Measurements from ENCODE around the gene MOB3C.

MOB3C gene

DNA sequence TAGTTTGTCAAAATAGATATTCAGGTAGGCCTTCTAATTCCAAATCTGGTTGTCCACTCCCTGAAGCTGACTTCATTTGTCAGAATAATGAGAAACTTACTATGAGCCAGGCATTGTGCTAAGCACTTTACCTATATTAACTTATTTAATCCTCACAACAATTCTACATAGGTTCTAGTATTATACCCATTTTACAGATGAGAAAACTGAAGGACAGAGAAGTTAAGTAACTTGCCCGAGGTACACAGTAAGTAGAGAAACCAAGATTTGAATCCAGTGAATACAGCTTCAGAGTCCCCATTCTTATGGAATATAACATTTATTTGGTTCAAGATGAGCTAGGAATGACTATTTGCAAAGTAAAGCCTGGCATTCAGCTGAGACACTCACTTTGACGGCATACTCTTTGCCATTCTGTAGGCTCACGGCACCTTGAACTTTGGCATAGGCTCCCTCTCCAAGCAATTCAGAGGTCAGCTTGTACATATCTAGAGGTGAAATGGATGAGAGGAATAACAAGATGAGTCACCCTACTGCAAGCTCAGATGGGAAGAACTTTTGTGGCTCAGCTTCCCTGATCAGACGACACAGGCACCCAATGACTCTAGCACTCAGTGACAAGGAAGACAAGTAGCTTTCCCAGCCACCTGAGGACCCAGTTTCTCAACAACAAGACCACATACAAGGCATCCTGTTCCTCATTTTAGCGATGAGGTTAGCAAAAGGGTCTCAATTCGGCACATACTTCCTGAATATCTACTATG lies 36.3 kb downstream of the MOB3C start:
- peaks cover 8% of the 10 kb centered on the region for H3K36me3 Mint-ChIP-seq (ENCODE audit: low read depth)

GRCh38 chr1:46577671-46578070 lies 38.9 kb downstream of the MOB3C start:
- H3K36me3 Mint-ChIP-seq (ENCODE audit: low read depth), result peaks cover 8% of the 10 kb centered on the region
- DNase-seq, result no peak
- no peak overlapping the region for H3K27ac Mint-ChIP-seq
- peaks cover 24% of the 10 kb centered on the region for H3K4me1 Mint-ChIP-seq
- H3K9me3 Mint-ChIP-seq, result no peaks in the 10 kb centered on the region
- peaks cover 25% of the 10 kb centered on the region for H3K27me3 Mint-ChIP-seq (ENCODE audit: low read depth, poor library complexity)
- TF ChIP-seq, protein P1, sequence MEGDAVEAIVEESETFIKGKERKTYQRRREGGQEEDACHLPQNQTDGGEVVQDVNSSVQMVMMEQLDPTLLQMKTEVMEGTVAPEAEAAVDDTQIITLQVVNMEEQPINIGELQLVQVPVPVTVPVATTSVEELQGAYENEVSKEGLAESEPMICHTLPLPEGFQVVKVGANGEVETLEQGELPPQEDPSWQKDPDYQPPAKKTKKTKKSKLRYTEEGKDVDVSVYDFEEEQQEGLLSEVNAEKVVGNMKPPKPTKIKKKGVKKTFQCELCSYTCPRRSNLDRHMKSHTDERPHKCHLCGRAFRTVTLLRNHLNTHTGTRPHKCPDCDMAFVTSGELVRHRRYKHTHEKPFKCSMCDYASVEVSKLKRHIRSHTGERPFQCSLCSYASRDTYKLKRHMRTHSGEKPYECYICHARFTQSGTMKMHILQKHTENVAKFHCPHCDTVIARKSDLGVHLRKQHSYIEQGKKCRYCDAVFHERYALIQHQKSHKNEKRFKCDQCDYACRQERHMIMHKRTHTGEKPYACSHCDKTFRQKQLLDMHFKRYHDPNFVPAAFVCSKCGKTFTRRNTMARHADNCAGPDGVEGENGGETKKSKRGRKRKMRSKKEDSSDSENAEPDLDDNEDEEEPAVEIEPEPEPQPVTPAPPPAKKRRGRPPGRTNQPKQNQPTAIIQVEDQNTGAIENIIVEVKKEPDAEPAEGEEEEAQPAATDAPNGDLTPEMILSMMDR (IDR thresholded peaks at IDR 0.05), result no peak
- no peak overlapping the region for H3K4me3 Mint-ChIP-seq

More for the DNA sequence above, 36.3 kb downstream of the MOB3C start:
- DNase-seq, result no peak
- H3K9me3 Mint-ChIP-seq, result no peaks in the 10 kb centered on the region
- H3K27me3 Mint-ChIP-seq (ENCODE audit: low read depth, poor library complexity), result peaks cover 13% of the 10 kb centered on the region
- H3K27ac Mint-ChIP-seq, result no peak overlapping the region
- H3K4me1 Mint-ChIP-seq, result peaks cover 16% of the 10 kb centered on the region
- H3K4me3 Mint-ChIP-seq, result no peak overlapping the region
- TF ChIP-seq, protein P1 (IDR thresholded peaks at IDR 0.05), result no peak

DNA sequence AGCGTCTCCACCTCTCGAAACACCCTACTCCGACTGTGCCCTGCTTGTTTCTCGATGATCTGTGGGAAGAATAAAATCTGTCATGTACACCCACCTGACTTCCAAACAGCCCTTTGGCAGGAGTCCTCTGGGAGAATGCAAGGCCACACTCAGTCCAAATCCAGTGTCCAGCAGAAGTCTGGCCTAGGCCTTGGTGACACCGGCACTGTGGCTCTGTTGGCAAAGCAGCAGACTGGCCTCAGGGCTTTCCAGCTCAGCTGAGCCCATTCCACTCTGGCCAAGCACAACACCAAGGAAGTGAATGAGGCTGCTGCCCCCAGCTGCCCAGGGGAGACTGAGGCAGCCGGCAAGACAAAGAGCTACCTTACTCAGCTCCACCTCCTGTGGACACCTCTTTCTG lies 40.0 kb downstream of the MOB3C start:
- peak overlapping the region; percentile 30 for H3K27ac Mint-ChIP-seq
- no peak for DNase-seq
- peaks cover 31% of the 10 kb centered on the region for H3K27me3 Mint-ChIP-seq (ENCODE audit: low read depth, poor library complexity)
- peaks cover 24% of the 10 kb centered on the region for H3K4me1 Mint-ChIP-seq
- H3K9me3 Mint-ChIP-seq, result no peaks in the 10 kb centered on the region
- H3K4me3 Mint-ChIP-seq, result no peak overlapping the region
- H3K36me3 Mint-ChIP-seq (ENCODE audit: low read depth), result peaks cover 8% of the 10 kb centered on the region
- TF ChIP-seq, protein P1 (IDR thresholded peaks at IDR 0.05), result no peak

DNA sequence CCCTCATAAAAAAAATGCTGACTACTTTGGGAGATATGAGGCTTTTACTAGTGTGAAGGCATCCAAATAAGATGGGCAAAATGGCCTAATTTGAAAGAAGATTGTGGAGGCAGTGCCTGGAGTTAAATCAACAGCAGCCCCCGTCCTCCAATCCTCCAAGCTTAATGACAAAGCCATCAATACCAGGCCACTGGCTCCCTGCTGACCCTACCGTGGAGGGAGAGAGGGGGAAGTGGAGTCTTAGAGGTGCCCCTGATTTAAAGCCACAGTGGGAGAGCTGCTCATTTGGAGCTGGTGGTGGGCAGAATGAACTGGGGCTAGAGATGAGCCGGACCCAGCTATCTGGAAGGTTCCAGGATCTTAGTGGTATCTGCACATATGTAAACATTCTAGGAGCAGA lies 40.8 kb downstream of the MOB3C start:
- peak overlapping the region; percentile 3 for H3K27ac Mint-ChIP-seq
- TF ChIP-seq, protein P1 (IDR thresholded peaks at IDR 0.05), result no peak
- H3K9me3 Mint-ChIP-seq, result no peaks in the 10 kb centered on the region
- peaks cover 4% of the 10 kb centered on the region for H3K36me3 Mint-ChIP-seq (ENCODE audit: low read depth)
- no peak for DNase-seq
- H3K27me3 Mint-ChIP-seq (ENCODE audit: low read depth, poor library complexity), result peaks cover 31% of the 10 kb centered on the region
- peaks cover 24% of the 10 kb centered on the region for H3K4me1 Mint-ChIP-seq
- peak overlapping the region; percentile 14 for H3K4me3 Mint-ChIP-seq

DNA sequence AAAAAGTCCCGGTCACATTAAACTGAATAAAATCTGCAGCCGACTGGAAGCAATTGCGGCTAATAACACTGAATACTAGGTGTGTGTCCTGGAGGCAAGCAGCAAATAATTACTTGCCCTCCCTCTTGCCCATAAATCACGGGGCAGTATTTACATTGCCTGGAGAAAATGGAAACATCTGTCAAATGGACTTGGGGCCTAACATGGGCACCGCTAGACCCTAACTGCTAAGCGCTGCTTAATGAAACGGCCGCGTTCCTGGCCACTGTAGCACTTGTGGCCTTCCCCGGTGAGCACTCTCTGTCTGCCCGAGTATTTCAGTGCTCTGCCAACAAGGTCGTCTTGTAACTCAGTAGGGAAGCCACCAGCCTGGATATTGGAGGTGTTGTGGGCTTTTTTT lies 41.3 kb downstream of the MOB3C start:
- TF ChIP-seq, protein P1 (IDR thresholded peaks at IDR 0.05), result no peak
- Mint-ChIP-seq H3K4me3 (peak overlapping the region; percentile 14), H3K4me1 (peaks cover 24% of the 10 kb centered on the region), H3K9me3 (no peaks in the 10 kb centered on the region), H3K27me3 (ENCODE audit: low read depth, poor library complexity) (peaks cover 31% of the 10 kb centered on the region), H3K36me3 (ENCODE audit: low read depth) (no peaks in the 10 kb centered on the region), H3K27ac (peak overlapping the region; percentile 3)
- DNase-seq, result peak; percentile 26

DNA sequence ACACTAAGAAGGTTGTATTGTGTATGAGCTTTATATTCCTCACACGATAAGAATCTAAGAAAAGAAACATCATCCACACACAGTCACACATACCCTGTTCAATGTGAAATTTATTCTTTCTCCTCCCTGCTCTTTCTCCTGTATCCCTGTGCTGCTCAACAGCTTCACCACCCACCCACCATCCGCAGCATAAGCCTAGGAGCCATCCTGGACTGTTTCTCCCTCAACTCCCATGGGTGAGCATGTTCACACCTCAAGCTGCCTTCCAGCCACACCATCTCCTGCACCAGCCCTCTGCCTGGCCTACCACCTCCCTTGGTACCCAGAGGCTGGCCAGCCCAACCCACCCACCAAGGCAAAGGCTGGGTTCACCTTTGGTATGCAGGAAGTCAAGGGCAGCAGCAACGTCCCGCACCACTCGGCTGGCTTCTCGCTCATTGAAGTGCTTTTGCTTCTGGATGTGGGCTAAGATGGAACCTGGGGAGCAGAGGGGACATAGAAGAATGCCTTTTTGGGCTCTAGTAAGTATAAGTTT lies 44.9 kb downstream of the MOB3C start:
- Mint-ChIP-seq H3K36me3 (ENCODE audit: low read depth) (peaks cover 4% of the 10 kb centered on the region), H3K9me3 (no peaks in the 10 kb centered on the region), H3K4me1 (peaks cover 37% of the 10 kb centered on the region), H3K27ac (no peak overlapping the region), H3K27me3 (ENCODE audit: low read depth, poor library complexity) (peaks cover 30% of the 10 kb centered on the region), H3K4me3 (no peak overlapping the region)
- no peak for DNase-seq
- TF ChIP-seq, protein P1 (IDR thresholded peaks at IDR 0.05), result no peak
